ENCODE measurements around the gene KCNN1.
A peak's percentile ranks its signal among the peaks of the same experiment; 100 is the strongest.

GRCh38 chr19:17997969-17998826, 31.3 kb downstream of the KCNN1 start:
- peak; percentile 9 for TF ChIP-seq CTCF (IDR thresholded peaks at IDR 0.05; ENCODE audit: insufficient read depth, low read depth, low read length)
- no peak for TF ChIP-seq EZH2 (IDR thresholded peaks at IDR 0.05; ENCODE audit: insufficient read depth, low read length)
